Activated CD4-positive, CD25-positive, alpha-beta regulatory T cell (primary cell): ENCODE measurements around the gene FBXO42.

Experiments
- DNase-seq, 4 experiments: peaks; one replicate each; lab custom pipeline; 2025; lab: John Stamatoyannopoulos, UW

Gene FBXO42

GRCh38 chr1:16204634-16205333, 147.5 kb downstream of the FBXO42 start:
- peak in 1 of 4 experiments; percentile 22 for DNase-seq

- no peak for DNase-seq
Observed at GRCh38 chr1:16204216-16204615, 148.1 kb downstream of the FBXO42 start.

DNA sequence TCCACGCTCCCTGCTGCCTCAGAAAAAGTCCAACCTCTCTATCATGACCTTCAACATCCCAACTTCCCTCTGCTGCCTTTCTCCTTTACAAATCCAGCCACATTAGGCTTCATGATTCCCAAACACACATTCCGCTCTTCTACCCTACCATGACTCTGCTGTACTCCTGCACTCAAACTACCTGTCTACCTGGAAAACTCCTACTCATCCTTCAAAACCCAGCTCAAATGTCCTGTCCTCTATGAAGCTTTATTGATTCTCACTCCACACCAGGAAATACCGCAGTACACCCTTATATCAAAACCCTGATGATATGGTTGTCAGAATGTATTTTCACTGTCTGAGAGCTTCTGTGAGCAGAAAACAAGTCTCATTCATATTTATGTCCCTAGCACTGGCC, 148.7 kb downstream of the FBXO42 start:
- no peak for DNase-seq

- no peak for DNase-seq
Observed at GRCh38 chr1:16202281-16203210, 149.7 kb downstream of the FBXO42 start.

GRCh38 chr1:16199700-16200099, 152.6 kb downstream of the FBXO42 start:
- no peak for DNase-seq

DNA sequence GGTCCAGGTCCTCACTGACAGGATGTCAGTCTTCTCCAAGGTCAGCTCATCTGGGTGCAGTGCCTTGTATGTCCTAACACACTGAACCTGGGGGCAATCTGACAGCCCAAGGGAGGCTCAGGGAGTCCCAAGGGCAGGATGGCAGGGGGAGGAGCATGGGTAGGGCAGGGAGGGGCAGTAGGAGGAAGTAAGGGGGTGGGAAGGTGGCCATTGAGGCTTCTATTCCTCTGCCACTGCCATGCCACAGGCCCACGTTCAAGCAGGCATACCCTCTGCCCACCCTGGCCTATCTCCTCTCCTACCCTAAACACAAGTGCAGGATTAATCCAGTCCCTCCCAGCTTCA, 153.2 kb downstream of the FBXO42 start:
- no peak for DNase-seq

DNA sequence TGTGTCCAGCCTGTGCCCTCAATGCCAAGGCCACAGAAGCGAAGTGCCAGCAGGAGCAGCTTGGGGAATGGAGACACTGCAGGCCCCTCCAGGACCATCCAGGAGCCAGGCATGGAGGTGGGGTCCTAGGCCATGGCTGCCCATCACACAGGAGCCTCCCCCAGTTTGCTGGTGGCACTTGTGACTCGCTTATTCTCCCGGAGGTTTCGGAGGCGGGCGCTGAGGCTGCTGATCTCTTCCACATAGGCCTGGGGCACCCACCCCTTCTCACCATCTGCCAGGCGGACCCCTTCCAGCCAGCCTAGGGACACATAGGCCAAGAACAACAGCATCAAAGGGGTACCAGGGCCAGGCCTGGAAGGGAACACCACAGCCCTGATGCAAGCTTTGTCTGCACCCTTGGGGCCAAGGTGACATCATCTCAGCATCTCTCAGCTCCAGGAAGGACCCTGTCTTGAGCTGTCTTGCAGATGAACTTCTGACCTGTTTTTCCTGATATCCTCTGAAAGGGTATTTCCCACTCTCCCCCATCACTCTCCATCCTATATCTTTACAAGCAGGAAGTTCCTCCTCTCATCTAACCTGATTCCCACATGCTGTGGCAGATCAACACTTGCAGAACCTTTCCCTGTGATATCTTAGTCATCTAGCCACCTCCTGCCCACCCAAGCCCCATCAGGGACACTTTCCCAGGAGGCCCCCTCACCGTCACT, 153.7 kb downstream of the FBXO42 start:
- no peak for DNase-seq

DNA sequence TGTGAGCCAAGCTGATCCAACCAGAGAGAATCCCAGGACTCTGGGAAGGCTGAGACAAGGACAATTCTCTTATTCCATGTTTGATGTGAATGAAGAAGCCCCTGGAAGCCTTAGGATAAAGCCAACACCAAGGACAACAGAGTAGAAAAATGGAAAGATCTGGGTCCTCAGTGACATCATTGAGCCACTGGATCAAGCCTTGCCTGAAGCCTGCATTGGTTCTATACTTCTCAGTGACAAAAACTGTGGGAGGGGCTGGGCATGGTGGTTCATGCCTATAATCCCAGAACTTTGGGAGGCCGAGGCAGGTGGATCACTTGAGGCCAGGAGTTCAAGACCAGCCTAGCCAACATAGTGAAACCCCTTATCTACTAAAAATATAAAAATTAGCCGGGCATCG, 155.4 kb downstream of the FBXO42 start:
- no peak for DNase-seq
